Posterior vena cava (tissue), 2 donors: ENCODE measurements around the gene C9orf153. TPM values are rescaled to one million over a fixed set of nuclear protein-coding genes. Genes with fewer than 3 reads are reported as not detected.

Source experiments
- DNase-seq: peaks from one replicate; pipeline ENCODE4 v3.0.0-alpha.2; 2020; ENCODE audit warnings: low spot score
- intact Hi-C, 2 donors: fragments of 100-400 bp; cut with DNase I; formaldehyde crosslinking; loops; one replicate each; pipeline versions ENCODE4 v1.14.1 to v1.14.2; 2022 to 2023
- total RNA-seq, 2 donors: library from RNA; stranded (reverse); fragmentation: NEBNext Ultra II Directional; extraction: Animal tissue kit (Norgen Biotek cat#: 25700); gene quantifications; one replicate each; pipeline ENCODE4 v1.2.1, GENCODE V29; 2021
- donor health status: DM: yes; HTN: yes; CAD: no.
- donor health status: DM: yes; HTN: yes; CAD: no.

Gene C9orf153
- total RNA-seq, 2 donors from 2014 or later: 0.24 to 0.28 TPM

DNA sequence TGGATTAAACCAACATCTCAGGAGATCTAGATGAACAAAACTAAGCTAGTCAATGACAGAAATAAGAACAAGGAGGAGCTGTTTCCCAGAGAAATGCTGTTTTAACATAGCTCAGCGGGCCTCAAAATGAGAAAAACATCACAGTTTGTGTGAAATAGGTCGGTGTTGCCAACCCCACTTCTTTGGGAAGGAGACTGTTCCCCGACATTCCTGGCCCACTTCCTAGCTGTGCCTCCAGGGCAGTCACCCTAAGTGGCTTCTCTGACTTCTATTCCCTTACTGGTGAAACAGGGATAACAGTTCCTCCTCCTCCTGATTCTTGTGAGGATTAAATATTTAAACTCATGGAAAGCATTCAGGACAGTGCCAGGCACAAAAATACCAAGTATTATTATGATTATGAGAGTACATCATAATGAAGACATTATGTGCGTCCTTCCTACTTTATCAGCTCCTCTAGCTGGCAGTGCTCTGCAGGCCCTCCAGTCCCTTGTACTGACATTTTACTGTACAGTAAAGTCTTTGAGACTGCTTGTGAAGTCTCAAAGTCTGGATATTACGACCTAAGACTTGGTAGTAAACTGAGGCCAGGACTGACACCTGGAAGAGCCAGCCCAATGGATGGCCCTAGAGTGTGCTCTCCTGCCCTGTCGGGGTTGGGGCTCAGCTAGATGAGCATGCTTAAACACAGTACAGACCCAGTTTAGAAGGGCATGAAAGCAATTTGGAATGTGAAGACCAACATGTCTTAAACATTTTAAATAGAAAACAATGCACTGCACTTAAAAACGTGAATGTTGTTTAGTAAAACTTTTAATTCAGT lies 15.6 kb upstream of the C9orf153 start:
- intact Hi-C loops: no loop called here
- DNase-seq: no peak

- intact Hi-C loops: no loop called here
- DNase-seq: no peak
These were observed 12.8 kb upstream of the C9orf153 start for GRCh38 chr9:86272221-86272620.

- DNase-seq: no peak
- intact Hi-C loops: no loop called here
These were observed 4.4 kb upstream of the C9orf153 start for GRCh38 chr9:86263876-86264275.

GRCh38 chr9:86262492-86262891 lies 3.0 kb upstream of the C9orf153 start:
- no peak for DNase-seq
- intact Hi-C loops: no loop called here

DNA sequence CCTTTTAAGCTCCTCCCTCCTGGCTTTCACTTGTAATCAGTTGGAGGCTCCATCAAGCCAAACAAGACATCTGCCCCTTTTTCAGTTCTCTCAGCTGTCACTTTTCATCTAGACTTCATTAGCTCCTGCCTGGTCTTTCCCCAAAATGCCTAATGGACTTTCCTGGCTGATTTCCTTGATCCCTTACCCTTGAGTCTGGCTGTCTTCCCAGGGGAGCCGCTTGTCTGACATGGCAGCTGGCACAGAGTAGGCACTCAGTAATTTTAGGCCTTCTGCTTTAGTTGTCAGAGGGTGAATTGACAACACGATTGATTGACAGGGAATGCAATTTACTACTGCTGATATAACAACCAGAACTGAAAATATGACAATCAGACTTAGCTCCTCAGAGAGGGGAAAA lies 2.1 kb downstream of the C9orf153 start:
- intact Hi-C loops: no loop called here
- DNase-seq: no peak

- DNase-seq: no peak
- intact Hi-C loops: no loop called here
These were observed 2.8 kb downstream of the C9orf153 start for GRCh38 chr9:86256653-86257052.

DNA sequence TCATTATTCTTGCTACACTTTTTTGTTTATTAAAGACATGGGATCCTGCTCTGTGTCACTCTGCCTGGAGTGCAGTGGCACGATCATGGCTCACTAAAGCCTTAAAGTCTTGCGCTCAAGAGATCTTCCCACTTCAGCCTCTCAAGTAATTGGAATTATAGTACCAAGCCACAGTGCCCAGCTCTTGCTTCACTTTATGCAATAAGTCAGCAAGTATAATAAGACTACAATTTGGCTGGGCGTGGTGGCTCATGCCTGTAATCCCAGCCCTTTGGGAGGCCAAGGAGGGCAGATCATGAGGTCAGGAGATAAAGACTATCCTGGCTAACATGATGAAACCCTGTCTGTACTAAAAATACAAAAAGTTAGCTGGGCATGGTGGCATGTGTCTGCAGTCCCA lies 5.9 kb downstream of the C9orf153 start:
- DNase-seq: no peak
- intact Hi-C loops: no loop called here

- DNase-seq: no peak
- intact Hi-C loops: no loop called here
These were observed 6.6 kb downstream of the C9orf153 start for GRCh38 chr9:86252870-86253269.

DNA sequence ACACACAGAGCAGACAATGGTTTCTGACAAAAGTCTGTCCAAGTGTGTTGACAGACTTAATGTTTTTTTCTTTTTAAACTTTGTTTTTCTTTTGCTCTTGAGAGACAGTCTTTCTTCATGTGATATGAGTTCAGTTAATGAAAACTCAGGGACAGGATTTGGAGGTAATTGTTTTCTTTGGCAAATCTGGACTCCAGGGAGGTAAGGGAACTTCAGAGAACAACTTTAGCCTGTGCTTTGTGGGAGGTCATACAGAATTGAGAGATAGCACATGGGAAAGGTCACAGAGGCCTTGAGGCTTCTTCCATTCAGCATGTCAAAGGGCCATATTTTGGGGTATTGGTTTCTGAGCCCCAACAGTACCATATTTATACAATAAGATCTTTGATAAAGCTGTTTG lies 9.3 kb downstream of the C9orf153 start:
- DNase-seq: no peak
- intact Hi-C loops: no loop called here

- intact Hi-C loops: no loop called here
- no peak for DNase-seq
These were observed 10.7 kb downstream of the C9orf153 start for GRCh38 chr9:86248746-86249145.

DNA sequence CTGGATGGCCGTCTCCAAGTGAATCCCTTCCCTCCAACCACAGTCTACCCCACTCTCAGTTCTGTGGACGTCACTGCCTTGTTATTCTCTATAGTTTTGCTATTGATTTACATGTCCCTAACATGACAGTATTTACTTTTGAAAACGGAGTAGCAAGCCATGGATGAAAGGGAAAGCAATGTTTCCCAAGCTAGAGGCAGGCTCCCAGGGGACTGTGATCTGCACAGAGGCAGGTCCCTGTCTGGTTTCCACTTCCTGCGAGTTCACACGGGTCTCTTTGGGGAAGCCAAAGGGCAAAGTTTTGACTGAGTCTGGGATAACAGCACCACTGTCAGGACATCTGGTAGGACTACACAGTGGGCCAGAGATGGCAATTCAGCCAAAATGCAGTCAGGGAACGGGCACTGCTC lies 12.7 kb downstream of the C9orf153 start:
- DNase-seq: no peak
- intact Hi-C loops: no loop called here

GRCh38 chr9:86242071-86242470 lies 17.4 kb downstream of the C9orf153 start:
- intact Hi-C loops: no loop called here
- no peak for DNase-seq

DNA sequence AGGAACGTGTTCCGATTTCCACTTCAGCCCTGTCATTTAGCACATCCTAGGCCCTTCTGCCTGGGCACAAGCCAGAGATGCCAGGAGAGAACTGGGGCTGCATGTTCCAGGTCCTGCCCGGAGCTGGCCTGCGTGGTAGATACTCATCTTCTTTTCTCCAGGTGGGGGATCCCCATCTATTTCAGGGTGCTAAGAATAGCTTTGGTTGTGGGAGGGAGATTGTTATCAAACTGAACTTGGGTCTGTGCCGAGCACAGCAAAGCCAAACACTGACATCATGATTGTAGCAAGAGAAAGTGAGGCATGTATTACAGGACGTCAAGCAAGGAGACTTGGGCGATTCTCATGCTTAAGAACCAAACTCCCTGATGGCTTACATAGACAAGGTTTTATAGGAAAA lies 18.2 kb downstream of the C9orf153 start:
- DNase-seq: no peak
- intact Hi-C loops: no loop called here

DNA sequence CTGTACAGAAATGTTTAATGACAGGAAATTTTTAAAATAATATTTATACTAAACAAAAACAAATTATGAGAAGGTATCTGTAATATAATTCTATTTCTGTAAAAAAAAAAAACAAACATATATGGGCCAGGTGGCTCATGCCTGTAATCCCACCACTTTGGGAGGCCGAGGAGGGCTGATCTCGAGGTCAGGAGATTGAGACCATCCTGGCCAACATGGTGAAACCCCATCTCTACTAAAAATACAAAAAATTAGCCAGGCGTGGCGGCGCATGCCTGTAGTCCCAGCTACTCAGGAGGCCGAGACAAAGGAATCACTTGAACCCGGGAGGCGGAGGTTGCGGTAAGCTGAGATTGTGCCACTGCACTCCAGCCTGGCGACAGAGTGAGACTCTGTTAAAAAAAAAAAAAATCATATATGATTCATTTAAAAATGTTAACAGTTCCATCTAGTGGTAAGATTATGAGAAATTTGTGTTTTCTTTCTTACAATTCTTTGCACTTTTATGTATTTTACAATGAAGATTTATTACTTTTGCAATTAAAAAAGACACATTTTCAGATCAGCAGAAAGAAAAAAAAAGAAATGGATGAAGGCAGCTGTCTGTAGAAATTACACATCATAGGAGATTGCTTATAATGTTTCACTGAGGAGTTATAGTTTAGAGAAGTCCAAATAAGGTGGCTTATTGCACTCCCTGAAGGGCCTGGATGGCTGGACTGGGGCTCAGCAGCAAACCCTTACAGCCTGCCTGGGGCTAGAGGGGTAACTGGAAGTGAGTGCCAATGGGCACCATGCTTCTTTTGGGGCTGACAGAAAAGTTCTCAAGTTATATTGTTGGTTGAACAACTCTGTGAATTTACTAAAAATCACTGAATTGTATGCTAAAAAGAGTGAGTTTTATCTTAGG lies 20.3 kb downstream of the C9orf153 start:
- intact Hi-C loops: no loop called here
- DNase-seq: no peak

DNA sequence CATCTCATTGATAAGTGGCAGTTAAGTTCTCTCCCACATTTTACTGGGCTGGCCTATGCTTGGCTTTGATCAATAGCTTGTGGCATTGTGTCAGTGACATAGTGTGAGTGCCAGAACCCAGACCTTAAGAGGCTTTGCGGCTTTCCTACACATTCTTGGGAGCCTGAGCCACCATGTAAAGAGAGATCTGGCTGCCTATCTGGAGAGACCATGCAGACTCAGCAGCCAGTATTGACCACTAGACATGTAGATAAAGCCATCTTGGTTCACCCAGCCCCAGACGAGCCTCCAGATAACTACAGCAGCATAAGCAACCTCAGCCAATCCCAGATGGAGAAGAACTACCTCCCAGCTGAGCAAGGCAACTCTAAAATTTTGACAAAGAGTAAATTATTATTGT lies 28.6 kb downstream of the C9orf153 start:
- DNase-seq: no peak
- intact Hi-C loops: no loop called here

DNA sequence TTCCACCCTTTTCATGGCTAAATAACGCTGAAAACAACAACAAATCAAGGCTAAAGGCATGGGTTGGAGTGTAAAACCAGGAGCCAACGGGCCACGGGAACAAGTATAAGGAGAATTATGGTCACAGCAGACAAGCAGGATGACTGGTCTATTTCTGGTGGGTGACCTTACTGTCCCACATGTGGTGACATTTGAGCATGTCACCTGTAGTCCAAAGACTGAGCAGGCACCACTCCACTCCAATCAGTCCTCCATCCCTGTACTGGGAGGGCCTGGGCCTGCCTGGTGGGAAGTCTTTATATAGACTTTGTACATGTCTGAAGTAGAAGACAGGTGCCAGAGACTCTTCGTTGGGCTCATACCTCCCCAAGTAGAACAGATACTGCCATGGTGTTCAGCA lies 36.8 kb downstream of the C9orf153 start:
- DNase-seq: no peak
- intact Hi-C loops: no loop called here

DNA sequence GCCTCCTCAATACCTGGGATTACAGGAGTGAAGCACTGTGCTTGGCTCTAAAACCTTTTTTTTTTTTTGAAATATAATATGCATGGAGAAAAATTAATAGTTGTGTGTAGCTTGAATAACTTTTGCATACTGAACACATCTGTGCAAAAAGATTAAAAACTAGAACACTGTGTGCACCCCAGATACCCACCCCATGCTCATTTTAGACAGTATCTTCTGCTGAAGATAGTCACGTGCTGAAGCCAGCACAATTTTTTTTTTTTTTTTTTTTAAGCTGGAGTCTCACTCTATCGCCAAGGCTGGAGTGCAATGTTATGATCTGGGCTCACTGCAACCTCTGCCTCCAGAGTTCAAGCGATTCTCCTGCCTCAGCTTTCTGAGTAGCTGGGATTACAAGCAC lies 39.9 kb downstream of the C9orf153 start:
- no peak for DNase-seq
- intact Hi-C loops: no loop called here

DNA sequence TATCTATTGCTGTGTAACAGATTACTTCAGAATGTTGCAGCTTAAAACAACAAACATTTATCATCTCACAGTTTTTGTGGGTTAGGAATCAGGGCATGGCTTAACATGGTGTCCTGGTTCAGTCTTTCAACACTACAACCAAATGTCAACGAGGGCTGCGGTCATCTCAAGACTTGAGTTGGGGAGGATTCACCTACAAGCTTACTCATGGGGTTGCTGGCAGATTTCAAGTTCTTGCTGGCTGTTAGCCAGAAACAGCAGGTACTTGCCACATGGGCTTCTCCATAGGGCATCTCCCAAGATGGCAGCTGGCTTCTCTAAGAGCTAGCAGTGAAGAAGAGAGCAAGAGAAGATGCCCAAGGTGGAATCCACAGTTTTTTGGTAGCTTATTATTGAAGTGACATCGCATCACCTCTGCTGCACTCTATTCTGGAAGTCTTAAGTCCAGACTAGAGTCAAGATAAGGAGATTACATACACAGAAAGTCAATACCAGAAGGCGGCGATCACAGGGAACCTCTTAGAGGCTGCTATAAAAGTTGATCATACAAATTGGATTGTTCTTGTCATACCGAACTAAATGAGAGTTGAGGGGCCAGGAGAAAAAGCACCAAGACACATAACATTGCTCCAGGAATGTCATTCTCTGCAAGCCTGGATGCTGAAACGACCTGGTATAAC lies 42.2 kb downstream of the C9orf153 start:
- DNase-seq: no peak
- intact Hi-C loops: no loop called here

GRCh38 chr9:86207193-86207592 lies 52.3 kb downstream of the C9orf153 start:
- no peak for DNase-seq
- intact Hi-C loops: no loop called here

DNA sequence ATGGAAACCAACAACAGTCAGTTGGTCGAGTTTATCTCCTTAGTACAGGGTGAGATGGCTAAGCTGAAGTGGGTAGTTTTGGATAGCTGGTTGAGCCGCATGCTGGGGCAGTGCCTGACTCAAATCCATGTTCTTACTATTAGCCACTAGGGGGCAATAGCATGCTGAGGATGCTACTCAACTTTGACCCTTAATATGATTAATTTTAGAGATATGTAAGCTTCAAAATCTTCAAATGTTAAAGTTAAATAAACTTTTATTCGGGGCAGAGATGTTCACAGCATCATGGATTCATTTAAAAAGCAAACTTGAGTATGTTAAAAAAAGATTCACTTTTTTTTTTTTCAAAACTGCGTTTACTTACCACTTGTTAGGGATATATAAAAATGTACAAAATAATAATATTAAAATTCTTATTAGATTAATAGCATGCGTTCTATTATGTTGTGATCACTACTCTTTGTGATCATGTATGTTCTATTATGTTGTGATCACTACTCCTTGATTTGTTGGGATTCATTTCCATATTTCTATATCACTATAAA lies 57.0 kb downstream of the C9orf153 start:
- no peak for DNase-seq
- intact Hi-C loops: no loop called here
